Right ventricle myocardium inferior (tissue), 1 donor: ENCODE results near the gene MAPRE3. TPM values are rescaled to one million over a fixed set of nuclear protein-coding genes. Genes with fewer than 3 reads are reported as not detected.
A peak's percentile ranks its signal among the peaks of the same experiment; 100 is the strongest.
"Not testable (repeated sequence)": the region's sequence is repeated elsewhere in the genome, so short reads cannot be mapped to it uniquely, and the experiment has no call there.

Source experiments
- ATAC-seq: fragments of 200-7000 bp; cut with Tn5 transposase; one replicate; pipeline ENCODE4 v1.9.1; 2020; ENCODE audit warnings: mild to moderate bottlenecking, moderate library complexity
- DNase-seq: peaks from one replicate; pipeline ENCODE4 v3.0.0; 2021; ENCODE audit errors: missing footprints
- intact Hi-C: fragments of 100-400 bp; cut with DNase I; formaldehyde crosslinking; loops from one replicate; pipeline ENCODE4 v1.11.0; 2022
- long read RNA-seq: library from polyadenylated mRNA; unstranded; transcript quantifications from one replicate; pipeline ENCODE4 v2.0.0, GENCODE V29; 2021
- total RNA-seq: library from RNA; stranded (reverse); fragmentation: NEBNext Ultra II Directional; extraction: Animal tissue kit (Norgen Biotek cat#: 25700); gene quantifications from one replicate; pipeline ENCODE4 v1.2.1, GENCODE V29; 2021
- donor health status: DM: no; HTN: yes; CAD: no; lungs with severe emphysema.

Gene MAPRE3
- 58.9 TPM for total RNA-seq
- long read RNA-seq, transcript MAPRE3-201 (7 exons, 1,892 nt) = major isoform, 27 of 42 reads
- long read RNA-seq, transcript MAPRE3-203 (7 exons, 1,801 nt) = minor isoform, 6 of 42 reads
- long read RNA-seq, partial matches to known transcripts = 2 of 42 reads
- long read RNA-seq, other reads (novel, unspliced or antisense) = 7 of 42 reads

- DNase-seq = peak; percentile 92
- intact Hi-C loops = loop anchor here (2.0 to 5.0 kb wide), 2 partner anchors 46 to 242 kb away; partner anchors contain the start of genes ATRAID and SLC5A6
- peak; percentile 94 for ATAC-seq
Observed at GRCh38 chr2:26970244-26970927, at the start of gene MAPRE3. Gene MAPRE3, plus strand, starts transcription at chr2:26970637. Its CDS starts 51,582 bp downstream, at chr2:27022219.

- intact Hi-C loops = no loop called here
- DNase-seq (no peak), ATAC-seq (no peak)
Observed at GRCh38 chr2:26921323-26921722, 49.1 kb upstream of the MAPRE3 start.

- peak; percentile 69 for ATAC-seq
- DNase-seq = peak; percentile 62
- intact Hi-C loops = loop anchor here (2.0 kb wide), 1 partner anchor 76 kb away; no protein-coding TSS in a partner anchor
Observed at GRCh38 chr2:26922405-26923188, 47.8 kb upstream of the MAPRE3 start.

- intact Hi-C loops = loop anchor here (2.0 kb wide), 1 partner anchor 76 kb away; no protein-coding TSS in a partner anchor
- not testable (repeated sequence) for DNase-seq, ATAC-seq
Observed at GRCh38 chr2:26923189-26923466, 47.3 kb upstream of the MAPRE3 start.

- no peak for ATAC-seq
- peak; percentile 58 for DNase-seq
- intact Hi-C loops = no loop called here
Observed at GRCh38 chr2:26924731-26925099, 45.7 kb upstream of the MAPRE3 start.

- no peak for ATAC-seq
- DNase-seq = no peak
- intact Hi-C loops = no loop called here
Observed at GRCh38 chr2:26925100-26925791, 45.2 kb upstream of the MAPRE3 start.

GRCh38 chr2:26927221-26927620 lies 43.2 kb upstream of the MAPRE3 start:
- intact Hi-C loops = no loop called here
- DNase-seq (no peak), ATAC-seq (no peak)

GRCh38 chr2:26932974-26933373 lies 37.5 kb upstream of the MAPRE3 start:
- DNase-seq (peak; percentile 51), ATAC-seq (peak; percentile 56)
- intact Hi-C loops = no loop called here

- intact Hi-C loops = no loop called here
- ATAC-seq = no peak
Observed at GRCh38 chr2:26933431-26934334, 36.8 kb upstream of the MAPRE3 start.

GRCh38 chr2:26934335-26934724 lies 36.1 kb upstream of the MAPRE3 start:
- intact Hi-C loops = no loop called here
- ATAC-seq (no peak), DNase-seq (no peak)

More at GRCh38 chr2:26933431-26934334, 36.8 kb upstream of the MAPRE3 start:
- no peak for DNase-seq

- DNase-seq = no peak
- intact Hi-C loops = no loop called here
- ATAC-seq = no peak
Observed at GRCh38 chr2:26934985-26935384, 35.5 kb upstream of the MAPRE3 start.

- intact Hi-C loops = no loop called here
- DNase-seq (no peak), ATAC-seq (no peak)
Observed at GRCh38 chr2:26936855-26937254, 33.6 kb upstream of the MAPRE3 start.

GRCh38 chr2:26938399-26939118 lies 31.9 kb upstream of the MAPRE3 start:
- intact Hi-C loops = no loop called here
- ATAC-seq = no peak
- DNase-seq = no peak

GRCh38 chr2:26940001-26940400 lies 30.4 kb upstream of the MAPRE3 start:
- ATAC-seq (no peak), DNase-seq (no peak)
- intact Hi-C loops = no loop called here

- intact Hi-C loops = no loop called here
- DNase-seq = no peak
- ATAC-seq = no peak
Observed at GRCh38 chr2:26941486-26941885, 29.0 kb upstream of the MAPRE3 start.

GRCh38 chr2:26942543-26943295 lies 27.7 kb upstream of the MAPRE3 start:
- ATAC-seq = peak; percentile 33
- intact Hi-C loops = loop anchor here (1.0 kb wide), 1 partner anchor 96 kb away; no protein-coding TSS in a partner anchor

More at GRCh38 chr2:26942543-26943295, 27.7 kb upstream of the MAPRE3 start:
- peak; percentile 85 for DNase-seq
